H9 (cell line): ENCODE results near the gene METTL3. TPM values are rescaled to one million over a fixed set of nuclear protein-coding genes. Genes with fewer than 3 reads are reported as not detected.

Experiments used
- DNase-seq: peaks from one replicate; pipeline ENCODE4 v3.0.0-alpha.2; 2017
- H2AFZ ChIP-seq: one replicate; pipeline ENCODE4 v1.6.1; 2013; ENCODE audit warnings: mild to moderate bottlenecking, low read length, control low read depth, moderate library complexity
- H2AK5ac ChIP-seq: 2 replicates; pipeline ENCODE4 v1.6.1; 2013; ENCODE audit warnings: low read length, control low read depth, mixed read lengths; ENCODE audit not compliant: insufficient read length
- H2BK120ac ChIP-seq: one replicate; pipeline ENCODE4 v1.6.1; 2013; ENCODE audit warnings: low read depth, mild to moderate bottlenecking, low read length, control low read depth, inconsistent platforms; ENCODE audit not compliant: poor library complexity, severe bottlenecking
- H2BK12ac ChIP-seq: 2 replicates; pipeline ENCODE4 v1.6.1; 2013; ENCODE audit warnings: low read length, control low read depth, mixed read lengths, low read depth; ENCODE audit not compliant: insufficient read length
- H2BK15ac ChIP-seq: 2 replicates; pipeline ENCODE4 v1.6.1; 2013; ENCODE audit warnings: low read depth, low read length, control low read depth
- H2BK20ac ChIP-seq: one replicate; pipeline ENCODE4 v1.6.1; 2013; ENCODE audit warnings: low read depth, mild to moderate bottlenecking, low read length, control low read depth, inconsistent platforms; ENCODE audit not compliant: poor library complexity, severe bottlenecking
- H2BK5ac ChIP-seq: 2 replicates; pipeline ENCODE4 v1.6.1; 2013; ENCODE audit warnings: low read length, control low read depth, mixed read lengths; ENCODE audit not compliant: insufficient read length
- H3K14ac ChIP-seq: 2 replicates; pipeline ENCODE4 v1.6.1; 2013; ENCODE audit warnings: low read length, control low read depth; ENCODE audit not compliant: insufficient read depth
- H3K18ac ChIP-seq: 2 replicates; pipeline ENCODE4 v1.6.1; 2013; ENCODE audit warnings: low read depth, mild to moderate bottlenecking, mixed read lengths, low read length, control low read depth; ENCODE audit not compliant: insufficient read length
- H3K23ac ChIP-seq: 2 replicates; pipeline ENCODE4 v1.6.1; 2013; ENCODE audit warnings: low read length, control low read depth, mixed read lengths, low read depth; ENCODE audit not compliant: insufficient read length
- H3K23me2 ChIP-seq: 2 replicates; pipeline ENCODE4 v1.6.1; 2013; ENCODE audit warnings: low read depth, mild to moderate bottlenecking, mixed read lengths, low read length, control low read depth; ENCODE audit not compliant: insufficient read length, poor library complexity, severe bottlenecking
- H3K27ac ChIP-seq: 2 replicates; pipeline ENCODE4 v1.5.1; 2013; ENCODE audit warnings: low read length, control low read depth, mixed read lengths, low read depth; ENCODE audit not compliant: insufficient read length
- H3K27me3 ChIP-seq: 2 replicates; pipeline ENCODE4 v1.6.1; 2013; ENCODE audit warnings: low read length, control low read depth, inconsistent platforms; ENCODE audit not compliant: insufficient read depth
- H3K4ac ChIP-seq: 2 replicates; pipeline ENCODE4 v1.6.1; 2013; ENCODE audit warnings: low read depth, mild to moderate bottlenecking, control low read depth, inconsistent platforms, low read length, moderate library complexity
- H3K4me1 ChIP-seq: 2 replicates; pipeline ENCODE4 v1.6.1; 2013; ENCODE audit warnings: low read length, control low read depth, inconsistent platforms; ENCODE audit not compliant: insufficient read depth
- H3K4me2 ChIP-seq: 2 replicates; pipeline ENCODE4 v1.6.1; 2013; ENCODE audit warnings: low read length, control low read depth, mixed read lengths; ENCODE audit not compliant: insufficient read length, insufficient read depth
- H3K56ac ChIP-seq: 2 replicates; pipeline ENCODE4 v1.6.1; 2013; ENCODE audit warnings: low read depth, mild to moderate bottlenecking, mixed read lengths, low read length, control low read depth; ENCODE audit not compliant: insufficient read length
- H3K79me1 ChIP-seq: 2 replicates; pipeline ENCODE4 v1.6.1; 2013; ENCODE audit warnings: low read depth, mild to moderate bottlenecking, moderate library complexity, low read length, control low read depth, inconsistent platforms; ENCODE audit not compliant: insufficient read depth, poor library complexity, severe bottlenecking
- H3K79me2 ChIP-seq: 2 replicates; pipeline ENCODE4 v1.6.1; 2013; ENCODE audit warnings: low read length, control low read depth, inconsistent platforms; ENCODE audit not compliant: insufficient read depth
- H3K9ac ChIP-seq: 2 replicates; pipeline ENCODE4 v1.6.1; 2013; ENCODE audit warnings: low read length, control low read depth, mixed read lengths; ENCODE audit not compliant: insufficient read length; ENCODE audit errors: extremely low read depth
- H3K9me3 ChIP-seq: one replicate; pipeline ENCODE4 v1.6.1; 2013; ENCODE audit warnings: low read depth, low read length, inconsistent platforms; ENCODE audit not compliant: control insufficient read depth
- H3T11ph ChIP-seq: one replicate; pipeline ENCODE4 v1.6.1; 2013; ENCODE audit warnings: mild to moderate bottlenecking, low read length, control low read depth, inconsistent platforms
- H4K20me1 ChIP-seq: one replicate; pipeline ENCODE4 v1.6.1; 2013; ENCODE audit not compliant: control insufficient read depth, insufficient read length, insufficient read depth
- H4K5ac ChIP-seq: 2 replicates; pipeline ENCODE4 v1.6.1; 2013; ENCODE audit warnings: low read depth, mild to moderate bottlenecking, mixed read lengths, low read length, control low read depth; ENCODE audit not compliant: insufficient read length
- H4K8ac ChIP-seq: replicated peaks from 2 replicates; pipeline ENCODE4 v1.6.1; 2013; ENCODE audit warnings: low read length, control low read depth, mixed read lengths, low read depth; ENCODE audit not compliant: insufficient read length
- H4K91ac ChIP-seq: 2 replicates; pipeline ENCODE4 v1.6.1; 2013; ENCODE audit warnings: low read depth, mild to moderate bottlenecking, moderate library complexity, mixed read lengths, low read length, control low read depth; ENCODE audit not compliant: insufficient read length
- H3K27ac Mint-ChIP-seq, 3 experiments: 2 replicates in 2 of 3; 3 replicates in 1 of 3; pipeline ENCODE4 v1.8.0; 2020 to 2021; ENCODE audit warnings: mixed read lengths in 3 of 3, mild to moderate bottlenecking in 1 of 3, moderate library complexity in 1 of 3
- H3K27me3 Mint-ChIP-seq: 2 replicates; pipeline ENCODE4 v1.8.0; 2021; ENCODE audit warnings: low read depth, mild to moderate bottlenecking, moderate library complexity, mixed read lengths
- H3K36me3 Mint-ChIP-seq, 3 experiments: 2 replicates in 2 of 3; 3 replicates in 1 of 3; pipeline ENCODE4 v1.8.0; 2020 to 2021; ENCODE audit warnings: low read depth in 3 of 3, mixed read lengths in 3 of 3; ENCODE audit not compliant: insufficient read depth in 1 of 3
- H3K4me1 Mint-ChIP-seq, 2 experiments: 2 replicates each; pipeline ENCODE4 v1.8.0; 2020; ENCODE audit warnings: mixed read lengths in 2 of 2
- H3K4me3 Mint-ChIP-seq, 2 experiments: 2 replicates in 1 of 2; 3 replicates in 1 of 2; pipeline ENCODE4 v1.8.0; 2020 to 2021; ENCODE audit warnings: mild to moderate bottlenecking in 2 of 2, mixed read lengths in 2 of 2, moderate library complexity in 1 of 2
- H3K9me3 Mint-ChIP-seq, 2 experiments: 2 replicates in 1 of 2; 3 replicates in 1 of 2; pipeline ENCODE4 v1.8.0; 2020; ENCODE audit warnings: mild to moderate bottlenecking in 2 of 2, mixed read lengths in 2 of 2, moderate library complexity in 1 of 2
- CTCF ChIP-seq: fragments of 200-600 bp; sonication (generic); conservative IDR thresholded peaks from 3 replicates; pipeline ENCODE4 v1.8.0; 2021; ENCODE audit warnings: antibody characterized with exemption, mild to moderate bottlenecking
- WGBS: extraction: QIAGEN DNeasy Blood & Tissue Kit; methylation state at CpG from one replicate; pipeline ENCODE4 v1.1.7; 2013; ENCODE audit warnings: missing lambda C conversion rate, low lambda C conversion rate, mixed read lengths; ENCODE audit not compliant: insufficient read length; ENCODE audit errors: extremely low coverage; 5-methylcytosine and 5-hydroxymethylcytosine counted together
- total RNA-seq: library from RNA; stranded (reverse); gene quantifications from 2 replicates; pipeline ENCODE4 v1.2.1, GENCODE V29; 2021

METTL3 gene
- total RNA-seq, 1 experiment from 2014 or later = 84.1 TPM

DNA sequence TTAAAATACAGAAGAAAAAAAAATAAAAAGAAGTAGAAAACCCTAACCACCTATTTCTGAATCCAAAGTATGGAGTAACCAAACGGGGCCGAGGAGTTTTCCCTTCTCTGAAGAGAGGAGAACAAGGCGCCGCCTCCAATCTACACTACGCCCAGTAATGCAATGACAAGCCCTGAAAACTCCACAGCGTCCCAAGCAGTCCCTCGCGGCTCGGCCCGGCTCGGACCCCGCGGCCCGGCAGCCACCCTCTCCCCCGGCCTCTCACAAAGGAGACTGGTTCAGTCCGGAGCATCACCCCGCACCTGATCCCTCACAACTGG is 55.6 kb downstream of the METTL3 start:
- peaks cover 24% of the 10 kb centered on the region for H3K79me2 ChIP-seq
- H3K27ac Mint-ChIP-seq = peak overlapping the region; percentile 97 to 100 (median 98)
- WGBS = no CpG with 5 or more reads among the region's 17 CpGs

More for the DNA sequence above, 55.6 kb downstream of the METTL3 start:
- peak overlapping the region; percentile 100 for H3K4me2 ChIP-seq
- peak overlapping the region; percentile 99 for H3K9ac ChIP-seq
- H4K20me1 ChIP-seq = no peaks in the 10 kb centered on the region
- H3K4me1 ChIP-seq = no peaks in the 10 kb centered on the region; the same call in 1 of the 2 replicates
- peak overlapping the region; percentile 82 for H2BK5ac ChIP-seq
- no peak overlapping the region for H2BK15ac ChIP-seq
- peaks cover 8% of the 10 kb centered on the region for H3K23me2 ChIP-seq
- Mint-ChIP-seq H3K4me3 (peak overlapping the region; percentile 94 to 96), H3K9me3 (no peaks in the 10 kb centered on the region; a peak in 1 of 5 replicates), H3K27me3 (no peaks in the 10 kb centered on the region), H3K36me3 (peaks cover 11 to 39% (median 32%) of the 10 kb centered on the region in 3 experiments), H3K4me1 (peaks cover 11 to 20% of the 10 kb centered on the region in 2 experiments)
- peak overlapping the region; percentile 51 for H3K27ac ChIP-seq
- no peaks in the 10 kb centered on the region for H3K27me3 ChIP-seq
- no peak for DNase-seq
- peak overlapping the region; percentile 83 for H3K18ac ChIP-seq
- H4K91ac ChIP-seq = no peak overlapping the region
- no peak overlapping the region for H2BK120ac ChIP-seq
- H4K8ac ChIP-seq = no peak overlapping the region
- no peak overlapping the region for H2AK5ac ChIP-seq
- no peak overlapping the region for H2AFZ ChIP-seq
- H3K23ac ChIP-seq = no peak overlapping the region
- no peaks in the 10 kb centered on the region for H3K9me3 ChIP-seq
- no peak for TF ChIP-seq CTCF
- H4K5ac ChIP-seq = peak overlapping the region; percentile 23
- H2BK12ac ChIP-seq = no peak overlapping the region
- H2BK20ac ChIP-seq = no peak overlapping the region
- H3K4ac ChIP-seq = no peak overlapping the region; the same call in 1 of the 2 replicates
- H3T11ph ChIP-seq = no peak overlapping the region
- H3K79me1 ChIP-seq = peaks cover 7% of the 10 kb centered on the region
- H3K14ac ChIP-seq = peak overlapping the region; percentile 92
- H3K56ac ChIP-seq = no peak overlapping the region
